H1 (cell line): ENCODE results near the gene IP6K3. TPM values are rescaled to one million over a fixed set of nuclear protein-coding genes. Genes with fewer than 3 reads are reported as not detected.

Experiments used
- CTCF ChIP-seq, 3 experiments: IDR thresholded peaks; 1 replicate in 2 of 3; 2 replicates in 1 of 3; pipeline versions ENCODE4 v1.5.1 to v1.6.1; 2011; ENCODE audit warnings: low read length in 3 of 3, mild to moderate bottlenecking in 3 of 3, inconsistent platforms in 2 of 3, low read depth in 1 of 3, moderate library complexity in 1 of 3; ENCODE audit not compliant: insufficient read depth in 1 of 3; ENCODE audit errors: control extremely low read depth in 1 of 3
- SP4 ChIP-seq: IDR thresholded peaks from 2 replicates; pipeline ENCODE4 v1.6.1; 2012; ENCODE audit warnings: low read length, inconsistent platforms
- SRF ChIP-seq: IDR thresholded peaks from 2 replicates; pipeline ENCODE4 v1.6.1; 2011; ENCODE audit warnings: mild to moderate bottlenecking, low read depth, low read length, moderate library complexity
- polyA plus RNA-seq, 7 experiments: library from polyadenylated mRNA; depleted of rRNA in 3 of 7; stranded (reverse) in 5 of 7; unstranded in 2 of 7; fragments of >200 nt in 5 of 7; fragments of 200-250 nt in 2 of 7; gene quantifications; 1 replicate in 5 of 7; 2 replicates in 1 of 7; 4 replicates in 1 of 7; pipeline versions ENCODE4 v1.2.1 to v1.2.3, GENCODE V29; 2011 to 2013; ENCODE audit warnings: missing spikeins in 2 of 7, mixed read lengths in 2 of 7
- total RNA-seq: library from RNA; stranded (reverse); fragmentation: NEBNext Ultra II Directional; extraction: Animal tissue kit (Norgen Biotek cat#: 25700); gene quantifications from 2 replicates; pipeline ENCODE4 v1.2.1, GENCODE V29; 2021

Gene IP6K3
- total and polyA plus RNA-seq, 2 of the 8 experiments (the other 6 are each of a cell fraction or from before 2014, with no cell fraction given), result 0.22 to 0.73 TPM

- TF ChIP-seq SP4, result peak; percentile 83; the same call in 1 of the 2 replicates
- TF ChIP-seq SRF, result no peak
- peak; percentile 62 to 76 (median 64) for TF ChIP-seq CTCF (IDR thresholded peaks at IDR 0.05; ENCODE audit: control extremely low read depth in 1 of 3, insufficient read depth in 1 of 3, low read depth in 1 of 3, low read length in 3 of 3)
Measured at GRCh38 chr6:33711140-33712129, 35.3 kb downstream of the IP6K3 start, which contains the start of gene UQCC2 (continued).
